ENCODE measurements around the gene HBG1.

GRCh38 chr11:5200582-5200981, 49.1 kb downstream of the HBG1 start, which contains the start of gene OR51V1:
- TF ChIP-seq CTCF (conservative IDR thresholded peaks at IDR 0.05; ENCODE audit: low read depth, low read length) (no peak), EZH2 (IDR thresholded peaks at IDR 0.05; ENCODE audit: low read length, unreplicated experiment) (no peak), EZH2phosphoT487 (IDR thresholded peaks at IDR 0.05; ENCODE audit: borderline replicate concordance, low read length) (no peak)
